DMS153 treated with DMSO at 0.1 percent for 48 hours (cell line): ENCODE results near the gene LDLR.
"Not testable (repeated sequence)": the region's sequence is repeated elsewhere in the genome, so short reads cannot be mapped to it uniquely, and the experiment has no call there.

ENCODE experiments used
- DNase-seq: peaks from one replicate; lab custom pipeline; 2025; ENCODE audit not compliant: unreplicated experiment; lab: John Stamatoyannopoulos, UW

LDLR gene

DNA sequence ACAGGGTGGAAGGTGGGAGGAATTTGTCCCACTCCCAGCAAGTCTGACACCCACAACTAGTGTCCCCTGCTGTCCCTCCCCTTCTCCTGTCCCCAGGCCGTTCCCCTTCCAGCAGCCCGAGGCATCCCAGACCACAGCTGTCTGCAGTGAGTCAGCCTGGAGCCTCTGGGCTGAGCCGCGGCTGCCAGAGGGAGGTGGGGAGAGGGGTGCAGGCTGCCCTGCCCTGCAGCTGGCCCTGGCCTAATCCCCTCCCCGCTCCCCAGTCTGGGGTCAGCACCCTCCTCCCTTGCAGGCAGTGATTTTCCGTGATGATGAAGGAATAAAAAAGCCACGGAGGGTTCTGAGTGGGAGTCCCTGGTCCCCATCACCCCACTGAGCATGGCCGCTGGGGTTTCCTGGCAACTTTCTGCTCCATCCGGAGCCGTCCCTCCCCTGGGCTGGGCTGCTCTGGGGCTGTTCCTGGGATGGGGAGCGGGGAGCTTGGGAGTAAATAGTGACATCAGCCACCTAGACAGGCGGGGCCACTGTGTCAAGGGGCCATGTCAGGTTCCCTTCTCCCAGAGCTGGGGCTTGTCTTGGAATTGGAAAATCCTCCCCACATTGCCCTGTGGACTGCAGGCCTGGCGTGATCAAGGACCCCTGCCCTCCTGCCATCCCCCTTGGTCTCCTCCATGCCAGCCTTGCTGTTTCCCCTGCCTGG is 49.5 kb downstream of the LDLR start:
- peak; percentile 10 for DNase-seq

GRCh38 chr19:11140023-11140538 is 50.8 kb downstream of the LDLR start:
- not testable (repeated sequence) for DNase-seq

DNA sequence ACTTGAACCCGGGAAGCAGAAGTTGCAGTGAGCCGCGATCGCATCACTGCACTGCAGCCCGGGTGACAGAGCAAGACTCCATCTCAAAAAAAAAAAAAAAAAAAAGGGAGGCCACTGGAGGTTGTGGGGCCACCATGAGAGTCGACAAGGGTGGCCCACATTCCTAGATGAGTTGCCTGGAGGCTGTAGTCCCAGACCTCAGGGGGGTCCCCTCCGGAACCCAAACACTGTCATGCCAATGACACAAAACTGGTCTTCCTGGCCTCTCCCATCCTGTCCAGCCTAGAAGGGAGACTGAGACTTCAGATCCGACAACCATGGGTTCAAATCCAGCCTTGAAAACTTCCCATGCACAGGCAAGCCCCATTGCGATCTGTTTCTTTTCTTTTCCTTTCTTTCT is 51.6 kb downstream of the LDLR start:
- no peak for DNase-seq

DNA sequence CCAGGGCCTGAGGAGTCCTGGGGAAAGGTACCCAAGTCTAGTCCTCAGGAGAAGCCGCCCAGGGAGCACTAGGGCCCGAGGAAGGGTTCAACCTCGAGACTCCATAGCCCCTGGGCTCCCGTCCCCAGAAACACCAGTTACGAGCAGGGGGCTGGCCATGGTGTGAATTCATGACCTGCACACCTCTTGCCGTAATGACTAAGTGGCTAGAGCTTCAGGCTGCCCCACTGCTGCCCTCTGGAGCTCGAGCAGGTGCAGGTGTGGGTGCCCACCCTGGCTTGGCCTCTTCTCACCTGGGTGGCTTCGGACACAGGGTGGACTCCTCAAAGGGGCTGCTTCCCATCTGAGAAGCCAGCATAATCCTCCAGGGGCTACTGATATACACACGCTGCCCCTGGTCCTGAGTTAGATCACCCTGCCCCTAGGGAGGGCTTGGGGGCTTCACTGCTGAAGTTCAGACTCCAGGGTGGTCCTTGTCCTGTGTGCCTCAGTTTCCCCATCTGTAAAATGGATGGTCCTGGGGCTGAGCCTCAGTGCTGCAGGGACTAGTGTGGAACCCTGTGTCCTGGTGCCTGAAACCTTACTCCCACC is 52.8 kb downstream of the LDLR start:
- no peak for DNase-seq

GRCh38 chr19:11142528-11143171 is 53.4 kb downstream of the LDLR start:
- DNase-seq: no peak

GRCh38 chr19:11145536-11145924 is 56.3 kb downstream of the LDLR start:
- DNase-seq: no peak

GRCh38 chr19:11148001-11148400 is 58.7 kb downstream of the LDLR start:
- no peak for DNase-seq

DNA sequence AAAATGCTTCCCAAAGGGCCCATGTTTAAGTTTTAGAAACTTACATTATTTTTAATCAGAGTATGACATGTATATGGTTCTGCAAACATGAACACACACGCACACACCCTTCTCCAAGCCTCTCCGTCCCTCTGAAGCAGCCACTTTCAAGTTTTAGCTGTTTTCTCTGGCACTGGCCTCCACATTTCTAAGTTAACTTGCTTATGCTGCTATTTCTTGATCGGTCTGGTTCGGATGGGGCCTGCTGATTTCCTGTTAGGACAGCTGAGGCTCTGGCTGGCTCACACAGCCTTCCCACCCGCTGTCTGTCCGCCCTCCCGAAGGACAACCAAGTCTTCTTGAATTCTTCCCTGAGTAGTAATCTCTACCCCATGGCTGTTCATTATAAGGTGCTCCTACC is 61.9 kb downstream of the LDLR start:
- DNase-seq: no peak

GRCh38 chr19:11152318-11153062 is 63.2 kb downstream of the LDLR start:
- DNase-seq: no peak

DNA sequence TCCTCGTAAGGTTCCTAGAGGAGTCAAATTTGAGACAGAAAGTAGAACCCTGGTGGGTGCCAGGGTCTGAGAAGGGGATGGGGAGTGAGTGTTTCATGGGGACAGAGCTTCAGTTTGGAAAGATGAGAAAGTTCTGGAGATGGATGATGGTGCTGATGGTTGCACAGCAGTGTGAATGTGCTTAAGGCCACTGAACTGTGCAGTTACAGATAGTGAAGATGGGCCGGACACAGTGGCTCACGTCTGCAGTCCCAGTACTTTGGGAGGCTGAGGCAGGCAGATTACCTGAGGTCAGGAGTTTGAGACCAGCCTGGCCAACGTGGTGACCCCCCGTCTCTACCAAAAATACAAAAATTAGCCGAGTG is 65.4 kb downstream of the LDLR start:
- DNase-seq: no peak

DNA sequence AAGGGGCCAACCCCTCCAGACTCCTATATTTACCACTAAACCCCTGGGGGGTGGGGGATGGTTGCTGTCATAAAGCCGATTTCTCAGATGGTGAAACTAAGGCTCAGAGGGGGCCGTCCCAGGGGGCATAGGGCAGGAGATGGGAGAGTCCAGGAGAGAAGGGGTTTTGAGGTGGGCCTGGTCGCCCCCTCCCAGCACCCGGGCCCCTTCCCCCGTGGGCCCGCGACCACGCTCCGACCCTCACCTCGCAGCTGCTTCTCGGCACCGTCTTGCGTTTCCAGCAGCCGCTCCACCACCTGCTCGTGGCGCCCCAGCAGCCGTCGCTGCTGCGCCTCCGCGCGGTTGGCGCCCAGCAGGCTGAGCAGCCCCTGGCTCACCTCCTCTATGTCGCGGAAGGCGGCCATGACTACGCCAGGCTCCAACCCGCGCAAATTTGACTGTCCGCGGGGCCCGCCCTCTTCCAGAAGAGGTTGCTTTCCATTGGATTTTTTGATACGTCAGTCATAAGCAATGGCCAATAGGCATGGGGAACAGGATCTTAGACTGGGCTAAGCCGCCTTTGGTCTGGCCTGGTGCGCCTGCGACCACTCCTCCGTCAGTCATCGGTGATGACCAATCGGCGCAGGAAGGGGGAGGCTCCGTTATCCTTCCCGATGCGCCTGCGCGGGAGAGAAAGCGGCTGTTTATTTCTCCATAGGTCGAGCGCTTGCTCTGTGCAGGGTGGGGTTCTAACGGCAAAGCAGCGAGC is 66.3 kb downstream of the LDLR start, which contains the start of gene SPC24:
SPC24 (minus strand) TSS at position 410 of the 748 bp plus-strand sequence; CDS start at position 404, 6 bp downstream.
- DNase-seq: peak; percentile 99

GRCh38 chr19:11159598-11160439 is 70.6 kb downstream of the LDLR start:
- DNase-seq: no peak

- DNase-seq: not testable (repeated sequence)
These were observed 71.1 kb downstream of the LDLR start for GRCh38 chr19:11160440-11160768.

DNA sequence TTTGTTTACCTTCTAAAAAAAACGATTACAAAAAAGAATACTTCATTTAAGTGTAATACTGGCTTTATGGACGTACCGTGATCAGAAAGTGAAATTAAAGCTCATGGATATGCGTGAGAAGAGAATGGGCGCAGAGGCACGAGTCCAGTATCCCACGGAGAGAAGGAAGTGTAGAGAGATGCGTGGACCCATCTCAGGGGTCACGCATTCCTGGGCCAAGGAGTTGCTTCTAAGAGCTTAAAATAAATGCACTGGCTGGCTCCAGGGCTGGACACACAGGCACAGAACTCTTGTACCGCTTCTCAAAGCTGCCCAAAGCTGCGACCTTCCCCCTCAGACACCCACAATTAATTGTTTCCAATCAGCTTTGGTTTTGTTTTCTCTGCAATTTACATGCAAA is 75.0 kb downstream of the LDLR start:
- DNase-seq: no peak

- DNase-seq: no peak
These were observed 75.7 kb downstream of the LDLR start for GRCh38 chr19:11164879-11165406.

GRCh38 chr19:11165486-11166030 is 76.3 kb downstream of the LDLR start:
- no peak for DNase-seq

- no peak for DNase-seq
These were observed 77.2 kb downstream of the LDLR start for GRCh38 chr19:11166281-11167142.

- no peak for DNase-seq
These were observed 79.3 kb downstream of the LDLR start for GRCh38 chr19:11168568-11168967.
